Activated CD8-positive, alpha-beta memory T cell treated with anti-CD3 and anti-CD28 coated beads, Interleukin-2, amount 50 U/mL, for 24 hours (primary cell): Measurements from ENCODE around the gene ZACN.

Experiments
- DNase-seq: peaks from one replicate; pipeline ENCODE4 v3.0.0-alpha.2; 2020; ENCODE audit errors: extremely low read depth

Gene ZACN

GRCh38 chr17:76081295-76082210 lies 2.6 kb downstream of the ZACN start:
- DNase-seq = no peak

GRCh38 chr17:76082326-76083251 lies 3.6 kb downstream of the ZACN start:
- DNase-seq = no peak

DNA sequence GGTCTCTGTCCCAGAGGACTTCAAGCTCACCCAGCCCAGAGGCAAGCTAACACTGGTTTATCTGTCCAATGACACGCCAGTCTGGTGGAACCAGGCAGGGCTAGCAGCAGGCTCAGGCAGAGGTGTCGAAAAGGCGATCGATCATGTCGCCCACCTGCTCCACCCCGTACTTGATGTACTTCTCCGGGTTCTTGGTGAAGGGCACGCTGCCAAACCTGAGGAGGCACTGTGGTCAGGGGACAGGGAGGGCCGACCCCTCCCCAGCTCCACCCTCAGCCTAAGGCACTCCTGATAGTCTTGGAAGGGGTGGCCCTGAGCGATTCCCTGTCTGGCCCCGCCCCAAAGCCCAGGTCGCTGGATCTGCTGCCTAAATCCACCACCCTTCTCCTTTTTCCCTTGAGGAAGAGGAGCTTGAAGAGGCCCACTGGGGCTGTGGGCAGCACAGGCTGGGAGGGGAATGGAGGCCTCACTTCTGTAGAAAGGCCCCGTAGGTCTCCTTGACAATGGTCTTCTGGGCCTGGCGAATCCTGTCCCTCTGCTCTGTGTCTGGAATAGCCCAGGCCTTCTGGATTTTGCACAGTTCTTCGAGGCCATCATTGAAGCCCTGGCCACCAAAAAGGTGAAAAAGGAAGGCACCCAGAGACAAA lies 4.7 kb downstream of the ZACN start:
- DNase-seq = no peak

- no peak for DNase-seq
Observed at GRCh38 chr17:76085066-76085730, 6.2 kb downstream of the ZACN start.

DNA sequence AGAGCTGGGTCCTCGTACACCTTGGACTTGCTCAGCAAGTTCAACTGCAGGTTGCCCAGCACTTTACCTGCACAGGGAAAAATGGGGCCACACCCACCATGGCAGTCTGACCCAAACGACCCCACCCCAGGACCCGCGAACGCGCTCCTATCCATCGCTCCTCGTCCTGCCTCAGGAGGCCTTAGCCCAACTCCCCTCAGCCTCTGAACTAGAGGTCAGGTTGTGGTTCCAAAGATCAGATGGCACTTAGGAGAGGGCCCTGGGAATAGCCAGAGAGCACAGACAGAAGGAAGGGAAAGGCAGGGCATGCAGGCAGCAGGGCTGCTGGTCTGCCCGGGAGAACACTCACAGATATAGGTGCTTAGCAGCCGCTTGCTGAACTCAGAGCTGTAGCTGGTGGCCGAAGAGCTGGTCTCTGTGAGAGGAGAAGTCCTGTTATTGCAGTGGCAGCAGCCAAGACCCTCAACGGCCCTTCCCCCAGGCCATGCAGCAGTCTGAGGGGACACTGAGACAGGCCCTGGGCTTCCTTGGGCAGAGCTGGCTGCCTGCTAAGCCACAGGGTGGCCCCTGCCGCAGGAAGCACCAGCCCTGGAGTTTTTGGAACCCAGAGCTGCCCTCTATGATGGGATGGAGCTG lies 6.9 kb downstream of the ZACN start:
- DNase-seq = no peak

GRCh38 chr17:76086384-76086783 lies 7.4 kb downstream of the ZACN start:
- DNase-seq = no peak

- DNase-seq = no peak
Observed at GRCh38 chr17:76087531-76087930, 8.5 kb downstream of the ZACN start.

- DNase-seq = no peak
Observed at GRCh38 chr17:76088041-76088867, 9.3 kb downstream of the ZACN start.

DNA sequence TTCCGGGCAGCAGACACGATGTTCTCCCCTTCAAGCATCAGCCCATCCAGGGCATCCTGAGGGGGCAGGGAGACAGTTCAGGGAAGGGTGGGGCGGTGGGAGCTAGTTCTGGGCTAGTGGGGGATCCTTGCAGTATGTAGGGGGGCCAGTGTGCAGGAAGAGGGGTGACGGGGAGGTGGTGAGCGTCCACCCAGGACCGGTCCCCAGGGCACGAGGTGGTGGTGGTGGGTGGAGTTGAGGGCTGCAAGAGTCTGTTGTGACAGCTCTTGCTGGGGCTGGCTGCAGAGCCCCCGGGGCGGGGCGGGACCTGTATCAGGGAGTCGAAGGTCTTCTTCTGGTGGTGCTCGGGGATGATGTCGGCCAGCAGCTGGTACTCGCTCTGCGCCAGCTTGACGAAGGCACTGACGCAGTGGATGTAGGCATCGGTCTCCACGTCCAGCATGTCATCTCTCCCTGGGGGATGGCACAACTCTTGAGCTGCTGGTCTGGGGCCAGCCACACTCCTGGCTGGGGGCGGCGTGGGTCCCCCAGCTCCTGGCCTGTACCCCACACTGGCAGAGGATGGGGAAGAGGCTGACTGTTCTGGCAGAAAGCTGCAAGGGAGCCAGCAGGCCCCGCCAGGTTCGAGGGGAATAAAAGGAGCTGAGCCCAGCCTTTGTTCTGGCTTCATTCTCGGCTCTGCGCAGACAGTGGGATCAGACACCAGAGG lies 10.0 kb downstream of the ZACN start:
- DNase-seq = no peak

- no peak for DNase-seq
Observed at GRCh38 chr17:76089680-76090516, 10.9 kb downstream of the ZACN start.

DNA sequence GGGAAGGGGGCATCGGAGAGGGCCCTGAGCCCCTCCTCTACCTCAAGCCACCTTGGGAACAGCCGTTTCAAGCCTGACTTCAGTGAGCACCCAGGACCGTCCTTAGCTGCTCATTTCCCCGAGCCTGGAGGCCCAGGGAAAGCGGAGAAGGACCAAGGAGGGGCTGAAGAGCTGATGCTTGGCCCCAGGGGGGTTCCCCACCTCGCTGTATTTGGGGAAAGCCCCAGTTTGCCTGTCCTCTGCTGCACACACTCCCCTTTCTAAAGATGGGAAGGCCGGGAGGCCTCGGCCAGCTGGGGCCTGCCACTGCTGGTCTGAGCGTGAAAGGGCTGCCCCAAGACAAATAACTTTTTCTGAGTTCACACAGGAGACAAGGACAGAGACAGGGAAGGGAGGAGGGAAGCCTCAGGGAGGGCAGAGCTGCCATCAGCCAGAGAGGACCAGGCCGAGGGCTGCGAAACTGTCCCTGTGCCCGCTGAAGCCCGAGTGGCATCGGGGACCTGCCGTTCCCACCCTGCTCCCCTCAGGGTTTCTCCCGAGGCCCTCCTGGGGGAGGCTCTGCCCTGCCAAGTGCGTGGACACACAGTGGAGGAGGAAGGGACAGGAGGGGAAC lies 11.6 kb downstream of the ZACN start:
- DNase-seq = no peak

- no peak for DNase-seq
Observed at GRCh38 chr17:76091526-76092286, 12.7 kb downstream of the ZACN start.

DNA sequence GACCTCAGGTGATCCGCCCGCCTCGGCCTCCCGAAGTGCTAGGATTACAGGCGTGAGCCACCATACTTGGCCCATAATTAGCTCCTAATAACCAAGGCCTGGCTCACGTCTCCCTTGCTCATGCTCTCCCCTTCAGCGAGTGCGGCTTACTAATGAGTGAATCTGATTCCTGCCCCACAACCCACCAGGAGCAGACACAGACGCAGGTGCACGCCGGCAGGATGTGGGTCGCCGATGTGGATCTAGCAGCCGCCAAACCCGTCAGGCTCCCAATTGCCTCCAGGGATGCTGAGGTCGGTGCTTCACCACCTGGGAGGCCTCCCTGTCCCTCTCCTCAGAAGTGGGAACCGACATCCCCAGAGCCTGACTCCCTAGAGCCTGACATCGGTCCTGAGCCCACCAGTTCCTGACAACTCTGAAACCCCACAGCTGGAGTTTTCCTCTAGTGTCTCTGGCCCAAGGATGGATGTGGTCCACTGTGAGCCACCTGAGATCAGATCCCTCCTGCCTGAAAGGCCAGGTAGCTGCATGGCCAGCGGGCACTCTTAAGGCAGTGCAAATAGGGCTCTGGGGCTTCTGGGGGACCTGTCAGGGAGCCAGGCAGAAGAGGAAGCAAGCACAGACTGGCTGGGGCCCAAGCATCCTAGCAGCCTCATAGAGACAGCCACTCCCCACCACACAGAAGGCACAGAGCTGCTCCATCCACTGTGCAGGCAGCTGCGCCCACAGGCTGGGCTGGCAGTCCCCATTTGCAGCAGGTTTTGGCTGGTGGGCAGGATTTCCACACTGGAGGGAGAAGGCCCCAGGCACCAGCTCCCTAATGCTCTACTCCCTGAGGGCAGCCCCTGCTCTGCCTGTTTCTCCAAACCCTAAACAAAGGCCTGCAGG lies 13.8 kb downstream of the ZACN start:
- DNase-seq = no peak

- no peak for DNase-seq
Observed at GRCh38 chr17:76094046-76094445, 15.1 kb downstream of the ZACN start.

DNA sequence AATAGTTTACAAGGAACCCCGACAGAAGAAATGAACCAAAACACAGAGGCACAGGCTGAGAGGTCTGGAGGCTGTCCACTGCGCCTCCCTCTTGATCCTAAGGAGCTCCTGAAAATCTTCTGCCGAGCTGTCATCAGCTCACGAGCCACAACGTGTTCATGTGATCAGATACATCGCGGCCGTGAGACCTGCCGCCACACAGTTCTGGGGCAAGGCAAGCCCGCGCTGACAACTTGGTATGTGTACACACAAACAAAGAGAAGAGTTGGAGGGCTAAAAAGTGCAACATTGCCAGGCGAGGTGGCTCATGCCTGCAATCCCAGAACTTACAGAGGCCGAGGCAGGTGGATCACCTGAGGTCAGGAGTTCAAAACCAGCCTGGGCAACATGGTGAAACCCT lies 17.0 kb downstream of the ZACN start:
- no peak for DNase-seq

DNA sequence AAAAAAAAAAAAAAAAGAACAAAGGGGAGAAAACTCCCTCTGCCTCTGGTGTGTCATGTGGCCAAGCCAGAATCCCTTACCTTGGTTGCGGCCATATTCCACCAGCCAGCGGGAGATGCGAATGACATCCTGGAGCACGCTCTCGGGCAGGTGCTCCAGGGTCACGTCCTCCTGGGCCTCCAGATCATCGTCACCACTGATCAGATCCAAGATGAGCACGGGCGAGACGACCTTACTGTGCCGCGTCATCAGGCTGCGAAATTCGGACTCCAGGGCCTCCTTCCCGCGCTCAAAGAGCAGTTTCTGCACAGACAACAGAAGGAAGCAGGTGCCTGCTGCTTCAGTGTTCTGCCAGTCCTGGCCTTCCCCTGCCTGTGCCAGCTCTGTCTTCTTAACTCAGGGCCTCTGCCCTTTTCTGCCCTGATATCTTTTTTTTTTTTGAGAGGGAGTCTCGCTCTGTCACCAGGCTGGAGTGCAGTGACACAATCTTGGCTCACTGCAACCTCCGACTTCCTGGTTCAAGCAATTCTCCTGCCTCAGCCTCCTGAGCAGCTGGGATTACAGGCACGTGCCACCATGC lies 18.8 kb downstream of the ZACN start:
- DNase-seq = no peak
